Effector CD8-positive, alpha-beta T cell (primary cell): ENCODE data around the gene CTDNEP1.
A peak's percentile ranks its signal among the peaks of the same experiment; 100 is the strongest.
"Not testable (repeated sequence)": the region's sequence is repeated elsewhere in the genome, so short reads cannot be mapped to it uniquely, and the experiment has no call there.

Experiments used
- DNase-seq: peaks from one replicate; lab custom pipeline; 2025; lab: John Stamatoyannopoulos, UW

CTDNEP1 gene

DNA sequence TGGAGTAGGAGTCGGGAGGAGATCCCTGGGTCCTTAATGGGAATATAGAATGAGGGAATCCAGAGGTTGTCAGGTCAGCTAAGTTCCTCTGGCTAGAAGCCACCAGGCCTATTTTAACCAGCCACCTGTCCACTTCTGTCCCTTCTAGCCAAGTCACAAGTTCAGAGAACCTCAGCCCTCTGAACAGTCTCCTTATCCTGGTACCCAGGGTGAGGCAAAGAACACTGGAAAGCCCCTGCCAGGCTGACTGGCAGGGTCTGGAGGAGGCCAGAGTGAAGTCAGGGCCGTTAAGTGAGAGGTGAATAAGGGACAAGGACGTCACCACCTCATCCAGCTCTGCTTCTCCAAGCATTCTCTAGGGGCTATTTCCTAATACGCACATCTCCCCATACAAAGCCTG lies 2.7 kb downstream of the CTDNEP1 start:
- DNase-seq: no peak

DNA sequence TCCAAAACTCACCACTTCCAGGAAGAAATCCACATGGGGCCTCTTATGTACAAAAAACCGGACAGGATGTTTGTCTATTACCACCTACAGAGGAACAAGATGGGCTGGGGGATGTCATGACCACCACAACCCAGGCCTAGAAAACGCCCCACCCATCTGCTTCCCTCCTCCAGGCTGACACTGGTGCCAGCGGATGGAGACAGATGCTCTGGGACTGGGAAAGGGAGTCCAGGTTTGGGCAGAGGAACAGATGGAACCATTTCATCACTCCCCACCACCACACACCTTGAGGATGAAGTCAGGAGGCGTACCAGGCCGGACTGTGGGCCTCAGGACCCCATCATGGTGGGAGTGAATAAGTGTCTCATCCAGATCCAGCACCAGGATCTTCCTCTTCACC lies 4.8 kb downstream of the CTDNEP1 start:
- no peak for DNase-seq

DNA sequence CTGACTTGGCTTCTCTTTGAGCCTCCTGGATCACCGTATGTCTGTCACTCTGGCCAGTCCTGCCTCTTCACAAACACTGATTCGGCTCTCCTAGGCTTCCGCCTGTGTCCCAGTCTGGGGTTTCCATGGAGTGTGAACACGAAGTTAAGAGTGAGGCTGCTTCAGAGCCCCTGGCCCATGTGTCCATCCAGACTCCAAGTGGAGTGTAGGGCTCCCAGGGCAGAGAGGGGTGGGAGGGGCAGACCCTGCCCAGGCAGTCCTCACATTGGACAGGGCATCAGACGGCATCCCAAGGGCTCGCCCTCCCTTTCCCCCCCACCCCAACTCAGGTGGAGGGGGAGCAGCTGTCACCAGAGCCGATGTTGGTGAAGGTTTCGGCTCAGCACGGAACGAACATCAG lies 7.7 kb downstream of the CTDNEP1 start:
- DNase-seq: not testable (repeated sequence)

DNA sequence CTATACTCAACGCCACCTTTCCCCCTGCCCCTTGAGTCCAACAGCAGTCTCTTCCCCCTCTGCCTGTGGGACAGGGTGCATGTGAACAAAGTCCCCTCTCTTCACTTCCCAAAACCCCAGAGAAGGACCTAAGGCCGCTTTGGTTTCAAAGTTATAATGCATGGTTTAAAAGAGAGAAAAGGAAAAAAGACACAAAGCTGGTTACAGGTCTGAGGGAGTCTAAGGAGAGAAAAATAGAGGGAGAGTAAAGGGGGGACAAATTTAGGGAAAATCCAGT lies 8.1 kb downstream of the CTDNEP1 start:
- DNase-seq: no peak

DNA sequence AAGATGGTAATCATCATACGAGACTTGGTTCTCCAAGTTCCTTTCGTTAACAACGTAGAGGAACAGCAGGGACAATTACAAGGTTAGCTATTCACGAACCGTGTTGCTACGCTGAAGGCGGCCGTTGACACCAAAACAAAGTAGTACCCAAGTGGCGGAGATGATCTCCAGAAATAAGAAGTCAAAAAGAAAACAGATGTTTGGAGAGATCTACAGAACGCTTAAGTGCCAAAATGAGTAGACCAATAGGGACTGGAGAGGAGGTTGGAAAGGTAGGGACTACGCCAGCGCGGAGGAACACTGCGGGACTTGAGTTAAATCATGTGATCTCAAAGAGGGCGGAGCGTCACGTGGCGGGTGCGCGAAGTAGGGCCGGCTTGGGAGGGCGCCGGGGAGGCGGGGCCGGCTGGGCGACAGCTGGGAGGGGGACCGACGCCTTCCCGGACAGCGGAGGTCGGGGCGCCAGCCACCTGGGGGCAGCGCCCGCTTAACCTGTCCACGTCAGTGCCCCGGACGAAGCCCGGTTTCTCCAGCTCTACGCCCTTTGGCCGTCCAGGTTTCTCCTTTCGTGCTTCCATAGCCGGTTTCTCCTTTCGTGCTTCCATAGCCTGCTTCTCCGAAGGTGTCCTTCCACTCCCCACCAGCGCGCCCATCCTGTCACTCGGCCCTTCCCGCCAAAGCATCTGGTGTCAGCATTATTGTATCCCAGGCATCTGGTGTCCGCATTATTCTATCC lies 8.6 kb downstream of the CTDNEP1 start:
- DNase-seq: peak; percentile 93

DNA sequence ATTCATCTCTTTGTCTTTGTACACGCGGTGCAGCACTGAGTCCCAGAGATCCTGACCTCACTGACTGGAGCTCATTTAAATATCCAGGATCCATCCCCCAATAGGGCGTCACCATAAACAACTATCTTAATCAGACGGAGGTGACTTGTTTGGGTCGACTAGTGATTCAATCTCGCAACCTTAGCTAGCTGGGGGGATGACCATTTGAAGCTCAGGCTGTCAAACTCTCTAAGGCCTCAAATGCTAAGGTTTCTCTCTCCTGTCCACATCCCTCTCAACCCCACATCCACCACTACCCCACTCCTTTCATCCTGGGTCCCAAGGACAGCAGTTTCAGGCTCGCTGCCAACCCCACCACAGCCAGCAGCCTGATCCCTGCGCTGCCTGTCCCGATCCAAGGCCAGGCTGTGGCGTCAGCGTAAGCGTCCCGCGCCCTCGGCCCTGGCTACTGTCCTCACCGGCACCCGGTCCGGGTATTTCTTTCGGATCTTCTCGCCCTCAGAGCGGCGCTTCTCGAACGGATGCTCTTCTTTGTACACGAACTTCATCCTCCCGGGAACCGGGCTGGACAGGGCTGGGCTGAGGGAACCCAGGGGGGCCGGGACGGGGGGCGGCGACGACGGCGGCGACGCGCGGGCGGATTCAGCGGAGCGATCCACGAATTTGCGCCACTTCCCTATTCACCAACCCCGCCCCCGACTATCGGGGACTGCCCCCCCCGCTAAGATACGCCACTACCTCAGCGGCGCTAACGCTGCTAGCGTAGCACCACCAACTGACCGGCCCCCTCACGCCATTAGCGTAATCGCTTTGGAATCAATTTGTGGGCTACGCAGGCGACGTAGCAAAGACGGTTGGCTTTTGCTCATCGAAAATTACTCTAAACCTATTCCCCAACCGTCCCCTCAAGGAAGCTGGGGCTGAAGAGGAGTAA lies 9.5 kb downstream of the CTDNEP1 start, which contains the start of gene GABARAP:
Gene GABARAP, minus strand, starts transcription at position 667 of the 934 bp plus-strand sequence. Its CDS starts 119 bp downstream, at position 548.
- peak; percentile 88 for DNase-seq

DNA sequence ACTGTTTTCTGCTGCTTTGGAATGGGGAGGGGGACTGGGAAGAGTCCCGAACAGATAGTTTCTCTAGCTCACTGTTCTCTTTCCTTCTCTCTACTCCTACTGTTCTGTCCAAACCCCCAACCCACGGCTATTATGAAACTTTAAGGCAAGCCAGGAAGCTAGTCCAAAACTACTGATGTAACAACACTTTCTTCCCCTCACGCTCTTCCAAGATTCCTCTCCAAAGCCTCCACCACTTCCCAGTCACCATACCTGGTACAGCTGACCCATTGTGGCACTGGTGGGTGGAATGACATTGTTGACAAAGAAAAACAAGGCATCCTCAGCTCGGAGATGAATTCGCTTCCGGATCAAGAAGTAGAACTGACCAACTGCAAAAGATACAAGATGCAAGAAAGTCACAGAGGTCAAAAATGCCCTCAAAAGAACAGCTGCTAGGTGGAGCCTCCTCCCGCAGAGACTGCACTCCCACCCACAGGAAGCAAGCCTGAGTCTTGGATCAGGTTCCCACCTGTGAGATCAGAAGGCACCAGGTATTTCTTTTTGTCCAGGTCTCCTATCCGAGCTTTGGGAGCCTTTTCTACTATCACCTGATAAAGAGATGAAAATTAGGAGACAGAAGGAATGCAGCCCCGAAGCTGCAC lies 10.3 kb downstream of the CTDNEP1 start:
- no peak for DNase-seq

DNA sequence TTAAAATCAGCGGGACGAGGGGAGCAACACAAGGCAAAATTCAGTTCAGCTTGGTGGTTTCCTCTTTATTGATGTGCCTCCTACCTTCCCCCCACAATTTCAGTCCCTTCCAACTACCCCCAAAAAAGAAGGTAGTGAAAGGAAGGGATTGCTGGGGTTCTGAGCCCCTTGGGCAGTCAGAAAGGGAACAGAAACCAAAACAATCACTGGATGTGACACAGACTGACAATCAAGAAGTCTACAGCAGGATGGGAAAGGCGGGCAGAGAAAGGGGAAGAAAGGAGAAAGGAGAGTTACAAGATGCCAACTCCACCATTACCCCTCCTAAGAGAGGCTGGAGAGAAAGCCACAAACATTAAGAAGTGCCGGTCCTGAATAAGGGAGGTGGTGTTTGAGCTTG lies 11.2 kb downstream of the CTDNEP1 start:
- DNase-seq: no peak

DNA sequence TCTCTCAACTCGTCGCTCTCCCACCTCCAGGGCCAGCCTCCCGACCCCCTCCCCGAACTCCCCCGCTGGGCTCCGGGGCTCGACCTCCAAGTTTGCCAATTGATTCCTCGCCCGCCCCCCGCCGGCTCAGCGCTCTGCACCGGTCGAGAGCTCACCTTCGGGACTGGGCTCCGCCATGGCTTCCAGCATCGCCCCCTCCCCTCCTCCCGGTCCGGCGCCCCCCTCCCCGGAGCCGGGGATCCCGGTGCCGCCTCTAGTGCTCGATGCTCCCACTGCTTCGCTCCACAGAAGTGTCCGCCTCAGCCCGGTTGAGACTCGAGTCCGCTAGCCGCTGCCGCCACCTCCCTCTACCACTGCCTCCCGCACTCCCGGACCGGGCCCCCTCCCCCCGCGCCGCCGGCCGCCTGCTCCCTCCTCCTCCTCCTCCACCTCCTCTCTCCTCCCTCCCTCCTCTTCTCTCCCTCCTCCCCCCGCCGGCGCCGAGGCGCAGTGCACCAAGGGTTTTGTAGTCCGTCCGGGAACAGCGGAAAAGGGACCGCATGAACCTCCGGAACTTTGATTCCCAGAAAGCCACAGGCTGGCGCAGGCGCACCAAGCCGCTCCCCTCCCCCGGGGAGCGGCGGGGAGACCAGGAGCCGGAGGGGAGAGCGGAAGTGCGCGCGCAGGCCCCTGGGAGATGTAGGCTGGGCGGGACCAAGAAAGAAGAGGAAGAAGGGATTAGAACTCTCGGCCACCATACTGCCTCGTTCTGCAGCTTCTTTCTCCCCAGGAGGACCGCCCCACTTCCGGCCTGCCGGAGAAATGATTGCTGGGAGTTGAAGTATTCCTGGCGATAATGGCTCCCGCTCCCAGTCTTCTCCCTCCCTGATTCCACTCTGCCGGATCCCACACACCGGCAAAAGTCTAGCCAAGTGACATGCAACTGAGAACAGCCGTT lies 12.2 kb downstream of the CTDNEP1 start, which contains the start of gene PHF23:
Gene PHF23, minus strand, starts transcription at position 367 of the 937 bp plus-strand sequence. Its CDS starts 178 bp downstream, at position 189.
- peak; percentile 93 for DNase-seq

DNA sequence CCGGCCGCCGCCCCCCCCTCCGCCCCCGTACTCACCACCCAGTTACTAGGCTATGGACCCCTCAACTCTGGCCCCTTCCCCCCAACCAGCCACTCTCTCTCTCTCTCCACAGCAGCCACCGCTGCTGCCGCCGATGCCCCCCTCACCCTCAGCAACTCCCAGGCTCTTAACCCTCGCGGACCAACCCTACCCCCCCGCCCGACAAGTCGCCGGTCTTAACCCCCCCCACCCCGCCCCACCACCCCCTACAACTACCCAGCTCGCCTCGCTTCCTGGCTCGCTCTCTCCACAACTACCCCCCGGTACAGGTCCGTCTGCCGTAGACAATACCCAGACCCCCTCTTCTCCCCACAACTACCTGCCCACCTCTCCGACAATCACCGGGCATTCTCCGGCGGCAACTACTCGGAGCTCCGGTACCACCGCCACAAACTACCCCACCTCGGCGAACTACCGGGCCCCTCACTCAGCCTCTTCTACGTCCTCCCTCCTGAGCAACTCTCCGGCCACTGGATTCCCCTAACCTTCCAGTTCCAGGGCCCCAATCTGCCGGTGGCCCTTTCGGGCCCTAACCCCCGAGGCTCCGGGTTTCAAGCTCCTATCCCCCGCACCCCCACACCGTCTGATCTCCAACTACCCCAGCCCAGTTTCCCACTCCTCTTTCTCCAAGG lies 13.0 kb downstream of the CTDNEP1 start:
- no peak for DNase-seq

DNA sequence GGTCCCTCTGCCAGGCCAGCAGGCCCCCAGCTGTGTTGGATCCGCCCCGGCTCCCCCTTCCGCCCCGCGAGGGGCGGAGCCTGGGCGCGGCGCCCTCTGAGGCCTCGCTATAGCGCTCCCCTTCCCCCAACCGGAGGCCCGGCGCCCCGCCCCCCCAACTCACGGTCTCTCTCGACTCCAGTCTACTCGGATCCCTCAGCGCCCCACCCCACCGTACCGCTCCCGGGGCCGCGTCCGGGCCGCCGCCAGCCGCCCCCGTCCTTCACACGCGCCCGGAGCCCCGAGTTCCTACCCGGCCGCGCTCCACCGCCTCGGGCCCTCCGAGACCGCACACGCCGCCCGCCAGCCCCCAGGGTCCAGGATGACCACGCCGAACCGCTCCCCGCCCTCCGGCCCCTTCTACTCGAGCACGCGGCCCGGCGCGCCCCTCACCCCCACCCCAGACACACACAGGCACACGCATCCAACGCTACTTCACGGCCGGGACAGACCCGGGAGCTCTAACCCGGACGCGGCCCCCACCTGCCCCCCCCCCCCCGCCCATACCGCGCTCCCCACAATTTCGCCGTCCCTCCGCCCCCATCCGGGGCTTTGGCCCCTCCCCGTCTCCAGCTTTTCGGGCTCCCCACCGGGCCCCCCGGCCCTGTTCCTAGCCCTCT lies 13.6 kb downstream of the CTDNEP1 start:
- peak; percentile 76 for DNase-seq

DNA sequence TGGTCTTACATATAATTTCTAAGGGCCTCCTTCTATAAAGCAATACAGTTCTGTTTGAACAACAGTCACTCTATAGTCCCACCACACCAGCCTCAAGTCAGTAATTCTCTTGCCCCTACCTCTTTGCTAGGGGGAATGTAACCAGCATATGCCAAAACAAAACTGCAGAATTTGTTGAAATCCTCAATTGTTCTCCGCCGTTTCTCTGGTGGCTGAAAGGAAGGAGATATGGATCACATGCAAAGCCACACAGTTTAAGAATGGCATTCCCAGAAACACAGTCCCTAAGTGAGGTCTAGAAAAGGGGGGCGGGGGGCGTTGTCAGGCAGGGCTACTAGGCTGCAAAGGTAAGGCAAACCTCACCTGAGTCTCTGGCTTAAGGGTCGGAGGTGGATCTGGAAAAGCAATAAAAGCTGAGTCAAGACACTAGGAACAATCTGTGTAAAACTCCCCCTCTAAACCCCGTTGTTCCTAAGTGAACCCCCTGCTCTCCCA lies 14.2 kb downstream of the CTDNEP1 start:
- no peak for DNase-seq

DNA sequence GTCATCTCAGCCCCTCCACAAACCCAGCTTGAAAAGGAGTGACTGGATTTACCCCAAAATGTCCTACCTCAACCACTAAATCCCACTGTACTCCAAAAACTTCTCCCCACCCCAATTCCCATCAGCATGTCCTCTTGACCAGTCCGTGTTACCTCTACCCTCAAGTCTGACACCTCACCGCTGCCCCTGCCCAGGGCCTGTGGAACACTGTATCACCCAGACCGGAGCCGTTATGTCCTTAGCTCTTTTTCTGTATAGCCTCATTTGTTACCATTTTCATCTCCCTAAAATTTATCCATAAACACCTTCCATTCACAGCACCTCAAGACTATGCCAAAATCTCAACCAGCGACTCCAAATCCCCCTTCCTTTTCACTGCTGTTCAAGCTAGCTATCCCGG lies 14.7 kb downstream of the CTDNEP1 start:
- DNase-seq: no peak

DNA sequence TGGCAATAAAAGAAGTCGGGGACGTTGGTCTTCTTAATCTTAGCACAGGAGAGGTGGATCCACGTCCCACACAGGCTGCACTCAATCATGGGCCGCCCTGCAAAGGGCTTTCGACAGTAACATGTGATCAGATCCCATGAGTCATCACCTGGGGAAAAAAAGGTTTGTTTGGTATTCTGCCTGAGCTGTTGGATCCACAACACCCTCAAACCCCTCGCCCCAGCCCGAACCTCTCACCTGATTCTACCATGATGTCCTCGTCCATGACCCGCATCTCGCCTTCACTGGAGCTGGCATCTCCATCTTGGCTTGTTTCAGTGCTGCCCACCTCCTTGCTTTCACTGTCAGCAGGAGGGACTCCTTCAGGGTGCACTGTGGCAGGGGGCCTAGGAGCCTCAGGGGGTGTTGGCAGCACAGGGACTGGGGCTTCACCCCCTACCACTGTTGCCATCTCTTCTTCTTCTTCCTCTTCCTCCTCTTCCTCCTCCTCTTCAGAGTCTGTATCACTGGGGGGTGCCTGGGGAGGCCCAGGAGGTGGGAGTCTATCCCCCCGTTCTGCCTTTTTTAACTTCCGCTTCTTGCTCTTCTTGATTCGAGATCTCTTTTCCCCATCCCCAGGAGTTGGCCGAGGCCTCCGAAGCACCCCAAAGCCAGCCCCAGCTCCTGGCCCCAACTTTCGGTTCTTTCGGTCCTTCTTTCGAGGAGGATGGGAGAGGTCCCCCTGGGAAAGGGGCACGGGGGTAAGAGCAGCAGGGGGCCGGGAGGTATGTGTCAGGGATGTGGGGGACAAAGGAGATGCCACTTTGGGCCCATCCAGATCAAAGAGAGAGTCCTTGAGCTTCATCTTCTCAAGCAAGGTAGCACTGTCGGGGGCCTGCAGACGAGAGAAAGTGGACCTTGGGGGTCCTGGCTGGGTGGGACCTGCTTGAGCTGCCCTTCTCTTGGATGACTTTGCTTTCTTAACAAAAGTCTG lies 15.6 kb downstream of the CTDNEP1 start:
- no peak for DNase-seq

DNA sequence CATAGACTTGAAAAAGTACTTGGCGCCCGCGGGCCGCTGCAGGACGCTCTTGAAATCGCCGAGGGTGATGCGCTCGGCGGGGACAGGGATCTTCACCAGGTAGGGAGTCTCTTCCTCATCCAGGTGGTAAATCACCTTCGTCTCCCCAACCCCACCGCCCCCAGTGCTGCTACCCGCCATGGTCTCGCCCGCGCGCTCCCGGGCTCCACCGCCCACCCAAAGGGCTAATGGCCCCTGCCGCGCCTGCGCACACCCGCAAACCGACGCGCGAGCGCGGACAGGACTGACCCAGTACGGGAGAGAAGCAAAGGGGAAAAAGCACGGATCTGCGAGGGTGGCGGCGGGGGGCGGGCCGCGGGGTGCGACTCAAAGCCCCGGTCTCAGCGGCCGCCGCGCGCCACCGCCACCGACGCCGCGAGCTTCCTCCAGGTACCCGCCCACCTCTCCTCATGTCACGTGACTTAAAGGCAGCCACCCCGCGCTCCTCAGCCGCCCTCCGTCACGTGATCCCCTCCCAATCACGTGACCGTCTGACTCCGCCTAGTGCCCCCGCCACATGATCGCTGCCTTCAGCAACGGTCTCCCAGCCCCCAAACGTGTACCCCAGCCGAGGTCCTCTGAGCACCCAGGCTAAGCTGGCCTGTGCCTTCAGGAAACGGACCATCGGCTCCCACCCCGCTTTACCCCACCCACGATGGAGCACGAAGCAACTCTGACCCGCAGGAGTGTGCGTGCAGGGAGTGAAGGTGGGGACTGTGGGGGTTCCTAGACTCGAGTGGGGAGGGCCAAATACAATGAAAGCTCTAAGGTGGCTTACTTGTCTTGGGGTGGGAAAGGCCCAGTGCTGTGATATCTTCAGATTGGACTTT lies 17.2 kb downstream of the CTDNEP1 start, which contains the start of gene DVL2:
Gene DVL2, minus strand, starts transcription at position 435 of the 869 bp plus-strand sequence. Its CDS starts 255 bp downstream, at position 180.
- DNase-seq: peak; percentile 90

DNA sequence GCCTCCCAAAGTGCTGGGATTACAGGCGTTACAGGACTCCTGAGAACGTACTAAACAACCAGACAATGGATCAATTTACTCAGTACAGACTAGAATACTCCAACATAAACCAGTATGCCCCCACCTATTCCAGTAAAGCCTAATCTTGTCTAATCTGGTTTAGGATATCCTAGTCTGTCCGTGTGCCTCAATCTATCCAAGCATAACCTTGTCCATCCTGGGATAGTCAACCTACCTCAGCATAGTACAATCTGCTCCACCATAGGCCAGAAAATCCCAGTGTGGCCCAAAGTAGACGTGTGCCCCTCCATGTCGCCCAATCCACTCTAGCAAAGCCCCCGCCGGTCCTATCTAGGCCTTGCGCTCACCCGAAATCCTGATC lies 17.8 kb downstream of the CTDNEP1 start:
- DNase-seq: no peak

DNA sequence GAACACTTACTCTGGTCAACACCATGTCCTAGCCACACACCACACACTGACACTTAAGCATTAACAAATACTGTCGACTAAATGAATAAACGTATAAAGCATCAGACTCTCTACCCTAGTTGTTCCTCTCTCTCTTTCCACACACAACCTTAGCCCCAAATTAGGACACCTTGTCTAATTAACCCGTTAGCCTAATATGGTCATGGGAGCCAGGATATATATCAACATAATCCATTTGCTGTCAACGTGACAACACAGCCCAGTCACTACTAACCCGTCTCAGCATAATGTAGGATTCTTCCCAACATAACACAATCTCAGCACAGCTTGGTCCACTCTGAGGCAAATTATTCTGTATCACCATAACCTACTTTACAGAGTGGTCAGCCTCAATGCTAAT lies 19.4 kb downstream of the CTDNEP1 start:
- DNase-seq: no peak

DNA sequence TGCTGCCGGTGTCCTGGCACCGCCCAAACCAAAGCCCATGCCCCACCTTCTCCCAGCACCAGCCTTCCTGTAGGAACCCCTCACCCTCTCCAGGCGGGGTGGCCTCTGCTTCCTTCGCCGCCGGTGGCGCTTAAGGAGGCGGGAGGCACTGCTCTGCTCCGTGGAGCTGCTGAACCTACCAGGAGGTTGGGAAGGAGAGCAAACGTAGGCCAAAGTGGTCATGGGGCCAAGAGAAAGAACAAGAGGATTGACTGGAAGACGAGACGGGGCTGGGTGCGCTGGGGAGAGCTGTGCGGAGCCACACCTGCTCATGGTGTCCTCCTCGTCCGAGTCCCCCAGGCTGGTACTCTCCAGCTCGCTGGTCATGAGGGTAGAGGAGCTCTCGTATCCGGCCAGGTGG lies 22.0 kb downstream of the CTDNEP1 start:
- DNase-seq: no peak
